Measurements from ENCODE around the gene RAPGEF4.

DNA sequence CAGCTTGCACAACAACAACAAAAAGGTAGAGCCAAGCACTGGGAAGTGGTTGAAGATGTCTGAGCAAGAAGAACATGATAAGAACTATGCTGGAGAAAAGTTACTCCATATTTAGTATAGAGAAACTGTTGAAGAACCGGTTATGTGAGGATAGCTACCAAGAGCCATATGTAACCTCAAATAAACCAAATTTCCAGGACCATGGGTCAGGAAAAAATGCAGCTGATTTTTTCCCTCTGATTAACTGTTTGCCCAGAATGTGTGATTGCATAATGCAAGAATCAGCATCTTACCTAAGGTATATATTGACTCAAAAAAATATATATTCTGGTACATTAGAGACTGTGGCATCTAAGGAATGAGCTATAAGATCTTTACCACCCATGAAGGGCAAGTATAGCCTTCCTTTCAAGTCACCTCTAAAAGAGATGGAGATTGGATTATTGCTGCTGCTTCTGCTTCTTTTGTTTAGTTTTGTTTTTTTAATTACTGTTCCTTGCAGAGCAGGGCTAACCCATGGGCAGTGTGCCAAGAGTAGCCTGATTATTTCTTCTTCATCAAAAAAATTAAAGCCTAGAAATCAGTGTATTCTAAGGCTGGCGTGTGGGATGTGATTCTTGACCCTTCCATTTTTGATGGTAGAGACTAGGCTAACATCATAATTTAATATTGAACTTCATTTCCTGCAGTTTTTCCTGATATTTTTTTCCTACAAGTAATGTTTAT, 263.1 kb downstream of the RAPGEF4 start:
- no peak for TF ChIP-seq CTCF (IDR thresholded peaks at IDR 0.05 in 4 of 5, conservative IDR thresholded peaks at IDR 0.05 in 1 of 5)
- no peak for TF ChIP-seq POLR2A (IDR thresholded peaks at IDR 0.05)
